Stimulated activated CD4-positive, alpha-beta T cell treated with anti-CD3 and anti-CD28 coated beads, Interleukin-15, amount 100 ng/mL, for 48 hours (primary cell): ENCODE results near the gene ADAD2.
A peak's percentile ranks its signal among the peaks of the same experiment; 100 is the strongest.

Experiments
- DNase-seq, 2 donors: peaks; one replicate each; pipeline ENCODE4 v3.0.0-alpha.2; 2020; ENCODE audit warnings: low read depth in 2 of 2

The ADAD2 gene

GRCh38 chr16:84176192-84177053 lies 14.5 kb upstream of the ADAD2 start:
- no peak for DNase-seq

DNA sequence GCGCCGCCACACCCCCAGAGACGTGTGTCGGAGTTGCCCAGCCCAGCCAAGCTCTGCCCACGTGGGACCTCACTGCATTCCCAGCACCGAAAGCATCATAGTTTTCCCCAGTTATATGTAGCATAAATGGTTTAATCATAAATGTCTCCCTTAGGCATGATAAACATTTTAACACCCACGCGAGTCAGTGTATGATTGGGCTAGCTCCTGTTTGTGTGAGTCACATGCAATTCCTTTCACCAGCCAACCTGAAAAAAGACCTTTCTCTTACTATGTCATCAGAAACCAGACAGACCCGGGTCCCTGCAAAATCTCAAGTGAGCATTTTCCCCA lies 13.2 kb upstream of the ADAD2 start:
- no peak for DNase-seq

DNA sequence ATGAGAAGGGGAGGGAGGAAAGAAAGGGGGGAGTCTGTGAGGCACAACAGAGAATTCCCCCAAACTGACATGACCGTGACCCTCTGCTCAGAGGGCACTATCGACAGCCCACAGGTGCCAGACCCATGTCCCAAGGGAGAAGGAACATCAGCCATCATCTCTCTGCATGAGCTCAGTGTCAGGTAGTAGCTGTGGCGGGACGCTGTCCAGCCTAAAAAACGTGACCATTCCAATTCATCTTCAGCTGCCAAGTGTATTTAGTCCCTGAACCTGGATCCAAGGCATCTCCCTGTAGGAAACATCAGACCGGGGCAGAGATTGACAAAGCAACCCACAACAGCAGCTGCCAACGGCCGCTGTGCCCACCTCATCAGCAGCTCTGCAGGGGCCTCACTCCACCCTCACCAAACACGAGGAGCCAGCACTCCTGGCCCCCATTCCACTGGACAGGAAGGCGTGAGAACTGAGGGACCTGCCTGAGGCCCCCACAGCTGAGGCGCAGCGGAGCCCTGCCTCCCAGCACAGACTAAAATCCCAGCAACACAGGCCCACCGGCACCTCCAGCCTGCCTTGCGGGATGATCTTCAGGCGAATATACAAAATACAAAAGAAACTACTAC lies 12.7 kb upstream of the ADAD2 start:
- no peak for DNase-seq

GRCh38 chr16:84178892-84179611 lies 11.9 kb upstream of the ADAD2 start:
- DNase-seq, result no peak

DNA sequence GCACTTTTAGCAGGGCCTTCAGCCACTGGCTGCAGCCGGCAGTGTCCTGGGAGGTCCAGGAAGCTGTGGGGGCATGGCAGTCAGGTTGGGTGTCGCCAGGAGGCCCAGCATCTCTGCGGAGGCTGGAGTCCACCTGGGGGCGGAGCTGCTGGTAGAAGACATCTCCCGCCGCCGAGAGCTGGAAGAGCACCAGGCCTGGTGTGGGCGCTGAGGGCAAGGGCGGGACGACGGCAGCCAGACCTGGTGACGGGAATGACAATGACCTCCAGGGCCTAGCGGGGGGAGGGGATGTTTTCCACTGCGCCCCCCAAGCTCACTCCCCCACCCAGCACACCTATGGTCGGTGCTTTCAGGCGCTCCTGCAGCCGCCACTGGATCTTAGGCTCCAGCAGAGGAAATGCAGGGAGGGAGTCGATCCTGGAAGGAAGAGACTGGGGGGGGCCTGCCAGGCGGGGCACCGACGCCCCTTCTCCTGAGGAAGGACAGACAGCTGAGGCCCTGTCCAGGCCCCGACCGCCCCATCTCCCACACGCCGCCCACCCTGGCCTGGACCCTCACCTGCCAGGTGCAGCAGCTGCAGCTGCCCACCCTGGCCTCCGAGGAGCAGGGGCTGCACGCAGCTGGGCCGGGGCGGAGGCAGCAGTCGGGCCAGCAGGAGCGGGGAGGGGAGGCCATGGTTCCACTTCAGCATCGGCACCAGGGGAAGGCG lies 11.2 kb upstream of the ADAD2 start:
- DNase-seq, result no peak

GRCh38 chr16:84180519-84181140 lies 10.3 kb upstream of the ADAD2 start:
- no peak for DNase-seq

DNA sequence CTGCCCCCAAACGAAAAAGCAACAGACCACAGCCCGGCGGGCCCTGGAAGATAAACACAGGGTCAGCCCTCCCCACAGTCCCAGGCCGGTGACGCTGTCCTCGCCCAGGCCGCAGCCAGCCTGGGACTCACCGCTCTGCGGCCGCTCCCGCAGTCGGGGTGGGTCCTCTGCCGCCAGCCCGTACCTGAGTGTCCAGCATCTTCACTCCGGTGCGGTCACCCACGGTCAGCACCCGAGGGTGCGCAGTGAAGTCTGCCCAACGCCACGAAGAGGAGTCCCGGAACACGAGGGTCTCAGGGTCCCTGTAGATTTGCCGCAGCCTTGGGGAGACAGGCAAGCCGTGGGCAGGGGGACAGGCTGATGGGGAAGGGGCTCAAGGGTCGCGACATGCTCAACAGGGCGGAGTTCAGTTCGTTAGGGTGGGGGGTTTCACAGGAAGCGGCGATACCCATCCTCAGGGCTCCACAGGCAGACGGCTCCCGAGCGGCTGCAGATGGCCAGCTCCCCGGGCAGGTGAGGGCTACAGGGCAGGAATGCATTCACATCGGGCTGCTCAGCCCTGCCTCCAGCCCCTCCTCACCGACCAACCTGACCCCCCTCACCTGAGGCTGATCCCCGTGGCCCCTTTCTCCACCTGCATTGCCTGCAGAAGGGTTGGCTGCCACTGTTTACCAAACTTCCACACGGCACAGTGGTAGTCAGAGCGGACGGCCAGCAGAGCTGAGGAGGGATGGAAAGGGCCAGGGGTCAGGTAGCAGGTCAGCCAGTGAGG lies 9.6 kb upstream of the ADAD2 start:
- DNase-seq, result no peak

- DNase-seq, result no peak
Measured at GRCh38 chr16:84182104-84182503, 8.9 kb upstream of the ADAD2 start.

GRCh38 chr16:84182680-84183571 lies 8.0 kb upstream of the ADAD2 start:
- no peak for DNase-seq

GRCh38 chr16:84183572-84183875 lies 7.4 kb upstream of the ADAD2 start:
- DNase-seq, result no peak

- no peak for DNase-seq
Measured at GRCh38 chr16:84183911-84184591, 6.9 kb upstream of the ADAD2 start.

- DNase-seq, result no peak
Measured at GRCh38 chr16:84184775-84185174, 6.2 kb upstream of the ADAD2 start.

DNA sequence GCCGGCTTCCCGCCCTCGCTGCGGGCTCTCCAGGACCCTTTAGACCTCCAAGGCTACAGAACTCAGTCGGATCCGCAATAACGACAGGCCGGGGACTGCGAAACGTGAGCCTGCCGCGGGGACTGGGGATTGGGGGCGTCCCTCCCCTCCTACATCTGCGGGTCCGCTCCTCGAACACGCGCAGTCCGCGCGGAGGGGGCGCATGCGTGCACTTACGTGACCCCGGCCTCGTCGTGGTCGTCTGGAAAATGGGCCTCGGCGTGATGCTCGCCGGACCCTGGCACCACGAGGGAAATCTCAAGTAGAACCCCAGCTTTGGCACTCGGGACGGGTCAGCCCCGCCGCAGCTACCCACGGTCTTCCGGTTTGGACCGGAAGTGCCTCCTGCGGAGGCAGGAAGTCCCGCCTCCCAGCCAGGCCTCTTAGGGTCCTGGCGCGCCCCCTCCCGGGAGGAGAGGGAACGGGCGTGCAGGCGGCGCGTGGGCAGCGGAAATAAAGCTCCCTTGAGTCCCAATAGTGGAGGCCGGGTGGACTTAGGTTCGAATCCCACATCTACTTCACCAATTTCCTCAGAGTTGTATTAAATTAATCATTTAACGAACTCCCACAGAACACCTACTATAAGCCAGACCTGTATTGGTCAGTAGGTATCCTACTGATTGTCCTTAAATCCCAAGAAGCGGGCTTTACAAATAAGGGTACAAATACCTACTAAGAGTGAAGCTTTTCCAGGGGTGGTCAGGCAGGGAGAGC lies 4.1 kb upstream of the ADAD2 start, which contains the start of gene TAF1C:
TSS of gene TAF1C (minus strand) at position 373 of the 753 bp plus-strand sequence. CDS start 2,069 bp downstream, outside the sequence.
- DNase-seq, result peak; percentile 82 to 90

- no peak for DNase-seq
Measured at GRCh38 chr16:84191466-84191865, 509 bp downstream of the ADAD2 start.

GRCh38 chr16:84193480-84193879 lies 2.5 kb downstream of the ADAD2 start:
- DNase-seq, result no peak

DNA sequence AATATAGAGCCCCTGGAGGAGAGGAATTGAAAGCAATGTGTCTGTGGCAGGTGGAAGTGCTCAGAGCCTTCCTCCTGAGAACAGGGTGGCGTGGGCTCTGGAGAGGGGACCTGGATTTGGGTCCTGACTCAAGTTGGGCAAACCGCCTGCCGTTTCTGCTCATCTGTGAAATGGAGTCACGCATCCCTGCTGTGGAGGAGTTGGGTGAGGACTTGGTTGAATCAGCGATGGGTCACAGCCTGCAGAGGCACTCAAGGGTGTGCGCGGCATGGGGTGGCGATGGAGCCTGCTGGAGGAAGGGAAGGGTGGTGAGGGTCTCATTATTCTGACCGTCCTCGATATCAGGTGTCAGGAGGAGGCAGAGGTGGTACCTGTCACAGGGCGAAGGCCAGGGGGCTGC lies 3.1 kb downstream of the ADAD2 start:
- DNase-seq, result no peak

DNA sequence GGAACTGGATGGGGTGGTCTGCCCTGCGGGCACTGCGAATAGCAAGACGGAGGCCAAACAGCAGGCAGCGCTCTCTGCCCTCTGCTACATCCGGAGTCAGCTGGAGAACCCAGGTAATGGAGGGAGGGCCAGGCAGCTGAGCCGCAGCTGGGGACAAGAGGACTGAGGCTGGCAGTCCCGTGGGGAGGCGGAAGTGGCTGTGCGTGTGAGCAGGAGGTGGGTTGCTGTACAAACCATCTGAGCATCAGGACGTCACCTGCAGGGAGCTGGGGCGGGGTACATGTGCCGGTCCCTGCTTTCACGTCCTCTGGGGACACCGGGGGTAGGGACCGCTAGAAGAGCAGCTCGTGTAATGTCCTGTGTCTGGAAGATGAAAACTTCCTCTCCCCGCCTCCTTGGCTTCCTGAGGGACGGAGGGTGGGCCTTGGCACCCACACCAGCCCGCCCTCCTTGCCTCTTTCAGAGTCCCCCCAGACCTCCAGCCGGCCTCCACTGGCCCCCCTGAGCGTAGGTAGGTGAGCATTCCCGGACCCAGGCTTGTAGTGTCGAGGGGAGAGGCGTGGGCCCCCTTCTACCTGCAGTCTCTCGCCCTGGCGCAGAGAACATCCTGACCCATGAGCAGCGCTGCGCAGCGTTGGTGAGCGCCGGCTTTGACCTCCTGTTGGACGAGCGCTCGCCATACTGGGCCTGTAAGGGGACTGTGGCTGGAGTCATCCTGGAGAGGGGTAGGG lies 3.7 kb downstream of the ADAD2 start:
- no peak for DNase-seq
